ENCODE results near the gene USP31. TPM values are rescaled to one million over a fixed set of nuclear protein-coding genes. Genes with fewer than 3 reads are reported as not detected.

Gene USP31
- total and polyA plus RNA-seq, 2 of the 13 experiments (the other 11 are each of a cell fraction or from before 2014, with no cell fraction given): 22.5 to 23.3 TPM

GRCh38 chr16:23174622-23175021 is 25.4 kb upstream of the USP31 start (continued):
- TF ChIP-seq SMAD3 (CRISPR knock-in tag; IDR thresholded peaks at IDR 0.05) (peak; percentile 61; the same call in 1 of the 2 replicates), ZSCAN12 (CRISPR knock-in tag; IDR thresholded peaks at IDR 0.05) (no peak), ZMAT5 (CRISPR knock-in tag; IDR thresholded peaks at IDR 0.05; ENCODE audit: borderline replicate concordance, low read depth) (no peak), EEA1 (CRISPR knock-in tag; IDR thresholded peaks at IDR 0.05; ENCODE audit: borderline replicate concordance) (no peak), MXD3 (CRISPR knock-in tag; IDR thresholded peaks at IDR 0.05) (no peak), STAG1 (CRISPR knock-in tag; IDR thresholded peaks at IDR 0.05) (no peak), CAMTA2 (CRISPR knock-in tag; IDR thresholded peaks at IDR 0.05; ENCODE audit: borderline replicate concordance) (no peak), FOSL1 (CRISPR knock-in tag; IDR thresholded peaks at IDR 0.05; ENCODE audit: borderline replicate concordance) (0 out of 2 replicates have a peak, but pooled peaks have one; percentile 28), ELF3 (CRISPR knock-in tag; IDR thresholded peaks at IDR 0.05) (peak; percentile 50; the same call in 1 of the 2 replicates), ZNF160 (CRISPR knock-in tag; IDR thresholded peaks at IDR 0.05) (no peak), ZNF296 (CRISPR knock-in tag; conservative IDR thresholded peaks at IDR 0.05) (no peak), REXO4 (CRISPR knock-in tag; IDR thresholded peaks at IDR 0.05; ENCODE audit: borderline replicate concordance) (no peak), FOXC1 (CRISPR knock-in tag; IDR thresholded peaks at IDR 0.05; ENCODE audit: borderline replicate concordance) (no peak), ZNF430 (CRISPR knock-in tag; IDR thresholded peaks at IDR 0.05) (no peak), NR1H2 (CRISPR knock-in tag; IDR thresholded peaks at IDR 0.05; ENCODE audit: borderline replicate concordance, low read depth) (no peak)
- TF ChIP-seq, protein P1, sequence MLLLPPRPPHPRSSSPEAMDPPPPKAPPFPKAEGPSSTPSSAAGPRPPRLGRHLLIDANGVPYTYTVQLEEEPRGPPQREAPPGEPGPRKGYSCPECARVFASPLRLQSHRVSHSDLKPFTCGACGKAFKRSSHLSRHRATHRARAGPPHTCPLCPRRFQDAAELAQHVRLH (CRISPR knock-in tag; IDR thresholded peaks at IDR 0.05; ENCODE audit: borderline replicate concordance, low read depth): no peak

Measured in HepG2 (cell line).